Right ventricle myocardium superior (tissue), 1 donor: Measurements from ENCODE around the gene ZBTB1. TPM values are rescaled to one million over a fixed set of nuclear protein-coding genes. Genes with fewer than 3 reads are reported as not detected.
A peak's percentile ranks its signal among the peaks of the same experiment; 100 is the strongest.
"Not testable (repeated sequence)": the region's sequence is repeated elsewhere in the genome, so short reads cannot be mapped to it uniquely, and the experiment has no call there.

Experiments
- ATAC-seq: fragments of 200-7000 bp; cut with Tn5 transposase; one replicate; pipeline ENCODE4 v1.9.1; 2020; ENCODE audit warnings: mild to moderate bottlenecking; ENCODE audit not compliant: poor library complexity
- DNase-seq: peaks from one replicate; pipeline ENCODE4 v3.0.0-alpha.2; 2020
- intact Hi-C: fragments of 100-400 bp; cut with DNase I; formaldehyde crosslinking; loops from one replicate; pipeline ENCODE4 v1.11.2; 2022
- total RNA-seq: library from RNA; stranded (reverse); fragmentation: NEBNext Ultra II Directional; extraction: Animal tissue kit (Norgen Biotek cat#: 25700); gene quantifications from one replicate; pipeline ENCODE4 v1.2.1, GENCODE V29; 2021
- donor health status: DM: no; HTN: yes; CAD: no; lungs with severe emphysema.

ZBTB1 gene
- total RNA-seq, 1 donor from 2014 or later = 21.5 TPM

GRCh38 chr14:64554556-64554955 is 50.0 kb downstream of the ZBTB1 start:
- intact Hi-C loops = no loop called here
- DNase-seq (no peak), ATAC-seq (no peak)

GRCh38 chr14:64556526-64556925 is 52.0 kb downstream of the ZBTB1 start:
- ATAC-seq (no peak), DNase-seq (no peak)
- intact Hi-C loops = no loop called here

GRCh38 chr14:64558216-64558615 is 53.6 kb downstream of the ZBTB1 start:
- ATAC-seq, DNase-seq, intact Hi-C loops: not testable (repeated sequence)

- ATAC-seq (peak; percentile 26), DNase-seq (no peak)
- intact Hi-C loops = no loop called here
These were observed 57.1 kb downstream of the ZBTB1 start for GRCh38 chr14:64561631-64562030.

- DNase-seq (no peak), ATAC-seq (peak; percentile 58)
- intact Hi-C loops = no loop called here
These were observed 57.9 kb downstream of the ZBTB1 start for GRCh38 chr14:64562436-64562835.

- intact Hi-C loops = no loop called here
- ATAC-seq (no peak), DNase-seq (no peak)
These were observed 59.1 kb downstream of the ZBTB1 start for GRCh38 chr14:64563696-64564095.

GRCh38 chr14:64566651-64567122 is 62.1 kb downstream of the ZBTB1 start:
- DNase-seq = no peak
- intact Hi-C loops = no loop called here
- ATAC-seq = no peak

GRCh38 chr14:64569138-64569631 is 64.6 kb downstream of the ZBTB1 start:
- DNase-seq = peak; percentile 70
- ATAC-seq = peak; percentile 96
- intact Hi-C loops = no loop called here

- ATAC-seq = peak; percentile 20
- DNase-seq, intact Hi-C loops: not testable (repeated sequence)
These were observed 65.1 kb downstream of the ZBTB1 start for GRCh38 chr14:64569646-64570045.

GRCh38 chr14:64572386-64573104 is 68.0 kb downstream of the ZBTB1 start:
- intact Hi-C loops = no loop called here
- peak; percentile 34 for ATAC-seq
- no peak for DNase-seq

- intact Hi-C loops = no loop called here
- DNase-seq (no peak), ATAC-seq (peak; percentile 21)
These were observed 68.5 kb downstream of the ZBTB1 start for GRCh38 chr14:64573109-64573508.

Other genes with a start within 250 kb of the ZBTB1 start
- gene ESR2, start 210.4 kb upstream of the ZBTB1 start, total RNA-seq = 0.86 TPM
- 63.8 TPM for gene MTHFD1, start 116.4 kb upstream of the ZBTB1 start, total RNA-seq
- gene AKAP5, start 39.3 kb upstream of the ZBTB1 start, total RNA-seq = 0.16 TPM
- 15.2 TPM for gene ZBTB25, start 932 bp upstream of the ZBTB1 start, total RNA-seq
- gene HSPA2, start 36.0 kb downstream of the ZBTB1 start, total RNA-seq = 14.1 TPM
- gene PPP1R36, start 45.2 kb downstream of the ZBTB1 start, total RNA-seq = 0.19 TPM
- gene PLEKHG3, start 199.7 kb downstream of the ZBTB1 start, total RNA-seq = 16.6 TPM